Stimulated activated CD8-positive, alpha-beta memory T cell treated with anti-CD3 and anti-CD28 coated beads, Interleukin-7, amount 100 ng/mL, for 48 hours (primary cell): ENCODE measurements around the gene YWHAE.

ENCODE experiments used
- DNase-seq, 2 donors: peaks; one replicate each; pipeline ENCODE4 v3.0.0-alpha.2; 2020; ENCODE audit warnings: low read depth in 1 of 2; ENCODE audit errors: extremely low read depth in 1 of 2

YWHAE gene

DNA sequence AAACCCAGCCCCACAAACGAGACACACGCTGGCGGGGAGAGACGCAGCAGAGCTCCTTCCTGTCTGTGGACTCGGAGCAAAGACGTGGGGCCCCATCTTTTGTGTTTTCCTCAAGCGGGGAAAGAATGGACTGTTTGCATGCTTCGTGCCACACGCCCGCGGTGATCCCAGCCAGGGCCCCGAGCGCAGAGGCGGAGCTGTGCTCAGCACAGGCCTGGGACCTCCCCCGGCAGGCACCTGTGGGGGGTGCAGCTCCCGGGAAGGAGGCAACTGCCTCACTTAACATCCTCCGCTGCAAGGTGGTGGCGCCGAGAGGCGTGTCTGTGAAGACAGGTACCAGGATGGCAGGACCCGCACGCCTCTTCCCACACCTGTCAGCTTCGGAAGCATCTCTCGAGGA lies 101.4 kb downstream of the YWHAE start:
- DNase-seq = no peak
